NCI-H1092 (cell line): ENCODE measurements around the gene FAF1.

Experiments used
- DNase-seq: peaks from one replicate; lab custom pipeline; 2025; lab: John Stamatoyannopoulos, UW

The FAF1 gene

GRCh38 chr1:50488876-50489275, 471.2 kb downstream of the FAF1 start:
- DNase-seq, result no peak

- no peak for DNase-seq
Observed at GRCh38 chr1:50488356-50488755, 471.7 kb downstream of the FAF1 start.

GRCh38 chr1:50487725-50488124, 472.3 kb downstream of the FAF1 start:
- DNase-seq, result no peak

- no peak for DNase-seq
Observed at GRCh38 chr1:50481142-50481736, 478.8 kb downstream of the FAF1 start.

- no peak for DNase-seq
Observed at GRCh38 chr1:50476800-50477199, 483.3 kb downstream of the FAF1 start.

GRCh38 chr1:50474859-50475809, 484.9 kb downstream of the FAF1 start:
- no peak for DNase-seq

GRCh38 chr1:50473513-50473912, 486.6 kb downstream of the FAF1 start:
- no peak for DNase-seq

DNA sequence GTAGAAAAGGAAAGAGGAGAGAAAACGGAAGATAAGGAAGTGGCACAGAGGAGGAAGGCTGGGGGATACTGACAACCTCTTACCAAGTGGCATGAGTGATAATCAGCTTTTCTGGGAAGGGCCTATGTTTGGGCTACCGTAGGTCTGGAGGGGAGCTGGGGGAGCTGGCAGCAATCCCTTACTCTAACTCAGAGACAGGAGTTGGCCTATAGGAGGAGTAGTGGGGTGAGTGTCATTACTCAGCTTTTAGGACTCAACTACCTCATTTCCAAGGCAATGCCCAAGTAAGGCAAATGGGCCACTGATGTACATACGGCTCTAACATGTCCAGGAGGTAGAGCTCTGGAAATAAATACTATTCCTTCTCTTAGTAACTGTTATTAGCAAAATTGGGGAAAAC, 488.1 kb downstream of the FAF1 start:
- DNase-seq, result no peak

DNA sequence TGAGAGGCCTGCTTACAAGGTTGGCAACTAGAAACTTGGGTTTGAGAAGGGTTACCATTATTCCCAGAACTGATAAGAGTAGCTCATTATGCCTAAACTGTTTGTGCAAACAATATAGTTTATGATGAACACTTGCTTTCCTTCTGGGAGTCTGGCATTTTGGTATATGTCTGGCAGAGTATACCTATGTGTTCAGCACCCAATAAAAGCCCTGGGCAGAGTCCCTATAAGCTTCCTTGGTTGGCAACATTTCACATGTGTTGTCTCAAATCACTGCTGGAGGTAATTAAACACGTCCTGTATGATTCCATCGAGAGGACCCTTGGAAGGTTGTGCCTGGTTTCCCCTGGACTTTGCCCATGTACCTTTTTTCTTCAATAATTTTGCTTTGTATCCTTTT, 497.1 kb downstream of the FAF1 start:
- no peak for DNase-seq

GRCh38 chr1:50458507-50458906, 501.6 kb downstream of the FAF1 start:
- no peak for DNase-seq

GRCh38 chr1:50454911-50455310, 505.2 kb downstream of the FAF1 start:
- no peak for DNase-seq

DNA sequence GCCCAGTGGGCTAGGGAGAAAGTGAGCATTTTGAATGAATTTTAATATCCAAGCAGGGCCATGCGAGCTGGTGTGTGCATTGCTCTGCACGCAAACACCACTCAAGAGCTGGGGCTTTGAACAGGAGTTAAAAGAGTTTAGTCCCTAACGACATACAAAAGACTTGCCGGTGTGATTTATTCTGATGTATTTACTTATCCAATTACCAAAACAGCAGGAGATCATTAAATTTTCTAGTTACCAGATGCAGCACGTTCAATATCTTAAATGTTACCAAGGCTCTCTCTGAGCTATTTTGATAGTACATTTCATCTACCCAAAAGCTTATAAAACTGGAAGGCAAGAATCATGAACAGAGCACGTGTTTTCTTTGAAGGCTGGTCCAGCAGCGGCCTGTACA, 506.8 kb downstream of the FAF1 start:
- DNase-seq, result no peak

DNA sequence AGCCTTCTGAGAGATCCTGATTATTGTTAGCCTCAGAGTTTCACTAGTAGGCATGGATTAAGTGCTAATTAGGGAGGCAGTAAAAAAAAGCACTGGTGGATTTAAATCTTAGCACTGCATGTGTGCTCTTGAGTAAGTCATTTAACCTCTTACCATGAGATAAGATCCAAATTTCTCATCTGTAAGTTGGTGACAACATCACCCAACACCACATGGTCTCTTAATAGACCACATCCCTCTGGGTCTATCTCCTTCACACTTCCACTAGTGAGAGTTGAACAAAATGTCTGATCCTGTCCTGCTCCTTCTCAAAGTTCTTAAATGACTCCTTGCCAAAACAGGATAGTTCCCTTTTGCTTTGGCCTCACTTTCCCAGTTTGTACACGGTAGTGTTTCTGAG, 507.4 kb downstream of the FAF1 start:
- DNase-seq, result no peak

- DNase-seq, result no peak
Observed at GRCh38 chr1:50450861-50451653, 509.0 kb downstream of the FAF1 start.

DNA sequence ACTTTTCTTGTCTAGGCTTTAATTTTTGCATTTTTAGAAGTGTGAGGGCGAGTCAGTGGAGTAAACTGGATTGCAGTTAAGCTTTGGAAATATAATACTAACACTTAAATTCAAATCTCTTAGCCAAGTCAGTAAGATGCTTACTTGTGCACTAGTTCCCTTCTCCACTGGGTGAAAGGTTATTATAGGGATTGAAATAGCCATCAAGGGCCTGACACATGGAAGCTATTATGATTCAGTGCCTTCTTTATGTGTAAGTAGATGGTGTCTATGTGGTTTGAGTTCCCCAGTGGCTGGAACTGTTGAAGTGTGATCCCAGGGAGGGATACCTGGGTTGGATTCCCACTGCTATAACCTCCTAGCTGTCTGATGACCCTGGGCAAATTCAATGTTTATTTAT, 512.1 kb downstream of the FAF1 start:
- DNase-seq, result no peak

- no peak for DNase-seq
Observed at GRCh38 chr1:50441183-50441582, 518.9 kb downstream of the FAF1 start.

GRCh38 chr1:50438945-50439344, 521.1 kb downstream of the FAF1 start:
- no peak for DNase-seq

DNA sequence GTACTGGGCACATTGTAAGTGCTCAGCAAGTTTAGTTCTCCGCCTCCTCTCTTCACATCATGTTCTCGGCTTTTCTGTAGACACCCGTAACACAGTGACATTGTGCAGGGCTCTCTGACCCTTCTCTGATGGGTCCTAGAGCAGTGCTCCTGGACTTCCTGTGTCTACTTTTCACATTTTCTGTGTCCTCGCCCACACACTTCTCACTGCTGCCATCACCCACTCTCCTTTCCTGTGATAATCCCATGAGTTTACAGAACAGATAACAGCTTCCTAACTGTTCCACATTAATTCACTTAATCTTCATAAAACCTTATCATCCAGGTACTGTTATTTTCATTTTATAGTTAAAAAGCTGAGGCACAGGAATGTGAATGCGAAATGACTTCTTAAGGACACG, 523.6 kb downstream of the FAF1 start:
- DNase-seq, result no peak

- no peak for DNase-seq
Observed at GRCh38 chr1:50430010-50430405, 530.1 kb downstream of the FAF1 start.

GRCh38 chr1:50427818-50428779, 532.0 kb downstream of the FAF1 start:
- DNase-seq, result no peak

DNA sequence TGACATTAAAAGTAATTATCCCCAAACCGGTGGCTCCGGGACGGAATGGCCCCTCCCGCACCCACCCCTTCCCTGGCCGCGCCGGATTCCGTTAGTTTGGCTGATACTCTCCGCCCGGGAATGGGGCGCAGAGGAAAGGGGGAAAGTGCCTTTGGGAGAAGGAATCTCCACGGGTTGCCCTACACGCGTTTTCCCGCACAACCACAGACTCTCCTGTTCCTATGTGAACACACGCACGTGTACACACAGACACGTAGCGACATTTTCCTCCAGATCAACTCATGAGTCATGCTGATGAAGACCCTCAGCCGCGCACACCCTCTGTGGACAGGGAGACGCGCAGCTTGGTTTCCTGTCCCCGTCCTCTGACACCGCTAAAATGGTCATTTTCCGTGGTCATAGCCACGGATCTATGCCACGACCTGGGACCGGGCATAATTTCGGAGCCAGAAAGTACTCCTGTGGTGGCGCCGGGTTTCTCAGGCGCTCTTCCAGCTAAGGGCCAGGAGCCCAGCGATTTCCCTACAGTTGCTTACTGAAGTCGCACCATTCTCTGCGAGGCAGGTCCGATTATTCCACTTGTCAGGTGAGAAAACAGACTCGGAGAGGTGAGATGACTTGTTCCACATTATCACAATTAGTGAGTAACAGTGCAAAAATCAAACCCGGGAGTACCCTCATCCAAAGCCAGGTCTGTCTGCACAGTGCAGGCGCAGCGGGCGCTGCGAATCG, 532.8 kb downstream of the FAF1 start:
- DNase-seq, result no peak
